GM10847 (cell line): ENCODE measurements around the gene PKN3.

ENCODE experiments used
- POLR2A ChIP-seq: IDR thresholded peaks from 2 replicates; pipeline ENCODE4 v1.6.1; 2011; ENCODE audit not compliant: insufficient read length; ENCODE audit errors: extremely low read depth

The PKN3 gene

DNA sequence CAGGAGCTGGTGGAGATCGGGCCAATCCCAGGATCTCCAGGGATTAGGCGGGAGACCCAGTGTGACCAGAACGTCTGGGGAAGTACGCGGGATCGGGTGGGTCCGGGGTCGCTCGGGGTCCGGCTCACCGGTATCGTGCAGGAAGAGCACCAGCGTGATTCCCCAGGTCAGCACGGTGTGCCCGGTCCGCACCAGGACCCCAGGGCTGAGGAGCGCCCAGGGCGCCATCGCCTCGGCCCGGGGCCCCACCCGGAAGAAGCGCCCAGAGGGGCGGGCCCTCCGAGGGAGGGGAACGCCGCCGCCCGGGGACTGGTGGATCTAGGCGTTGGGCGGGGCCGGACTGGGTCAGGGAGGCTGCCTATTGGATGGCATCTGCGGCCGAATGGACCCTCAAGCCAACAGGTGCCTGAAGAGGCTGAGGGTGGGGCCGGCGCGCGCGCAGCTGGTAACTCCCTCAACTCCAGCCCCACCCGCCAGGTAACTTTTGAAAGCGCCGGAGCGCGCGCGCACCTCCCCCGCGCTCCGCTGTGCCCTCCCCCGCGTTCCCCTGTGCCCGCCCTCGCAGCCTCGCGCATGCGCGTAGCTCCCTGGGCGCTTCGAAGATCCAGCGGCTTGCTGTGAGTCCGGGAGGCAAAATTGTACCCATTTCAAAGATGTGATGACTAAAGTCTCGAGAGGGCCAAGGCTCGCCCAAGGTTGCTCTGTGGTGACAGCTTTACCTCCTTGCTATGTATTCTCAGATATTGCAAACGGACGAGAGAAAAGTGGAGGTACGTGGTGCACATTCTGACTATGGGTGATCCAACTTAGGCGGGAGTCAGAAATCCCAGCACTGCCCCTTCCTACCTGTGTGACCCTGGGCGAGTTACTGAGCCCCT, 21.8 kb downstream of the PKN3 start, which contains the start of gene ZDHHC12:
TSS of gene ZDHHC12 (minus strand) at position 262 of the 878 bp plus-strand sequence. CDS start at position 228, 34 bp downstream.
- peak; percentile 98 for TF ChIP-seq POLR2A

GRCh38 chr9:128724744-128725211, 22.5 kb downstream of the PKN3 start:
- TF ChIP-seq POLR2A = no peak

DNA sequence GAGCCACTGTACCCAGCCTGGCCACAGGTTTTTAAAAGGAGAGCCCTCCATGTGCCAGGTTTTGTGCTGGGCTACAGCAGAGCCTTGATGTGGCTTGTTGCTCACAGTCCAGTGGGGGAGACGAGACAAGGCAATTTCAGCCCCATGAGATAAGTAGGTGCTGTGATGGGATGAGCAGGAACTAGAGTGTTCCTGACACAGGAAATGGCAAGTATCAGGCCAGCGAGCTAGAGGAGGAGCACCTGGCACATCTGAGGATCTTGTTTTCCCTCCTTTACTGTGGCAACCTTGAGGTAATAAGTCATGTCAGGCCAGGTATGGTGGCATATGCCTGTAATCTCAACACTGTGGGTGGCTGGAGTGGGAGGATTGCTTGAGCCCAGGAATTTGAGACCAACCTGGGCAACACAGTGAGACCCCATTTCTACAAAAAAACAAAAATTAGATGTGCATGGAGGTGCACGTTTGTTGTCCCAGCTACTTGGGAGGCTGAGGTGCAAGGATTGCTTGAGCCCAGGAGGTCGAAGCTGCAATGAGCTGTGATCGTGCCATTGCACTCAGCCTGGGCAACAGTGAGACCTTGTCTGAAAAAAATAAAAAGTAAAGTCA, 25.4 kb downstream of the PKN3 start:
- no peak for TF ChIP-seq POLR2A

DNA sequence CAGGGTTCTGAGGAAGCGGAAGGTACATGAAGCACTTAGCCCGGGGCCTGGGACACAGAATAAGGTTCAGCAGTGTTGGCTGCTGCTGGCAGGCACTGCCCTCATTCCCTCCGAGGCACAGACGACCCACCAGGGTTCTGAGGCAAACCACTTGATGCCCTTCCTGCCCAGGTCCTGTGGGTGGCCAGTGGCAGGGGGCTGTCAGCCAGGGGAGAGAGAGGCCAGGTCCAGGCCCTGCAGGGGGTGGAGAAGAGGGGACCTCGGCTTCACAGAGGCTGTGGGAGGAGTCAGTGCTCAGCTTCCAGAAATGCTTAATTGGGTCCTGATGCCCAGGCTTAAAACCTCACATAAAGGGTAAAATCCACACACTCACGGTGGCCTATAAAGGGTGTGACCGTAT, 26.0 kb downstream of the PKN3 start:
- TF ChIP-seq POLR2A = no peak

DNA sequence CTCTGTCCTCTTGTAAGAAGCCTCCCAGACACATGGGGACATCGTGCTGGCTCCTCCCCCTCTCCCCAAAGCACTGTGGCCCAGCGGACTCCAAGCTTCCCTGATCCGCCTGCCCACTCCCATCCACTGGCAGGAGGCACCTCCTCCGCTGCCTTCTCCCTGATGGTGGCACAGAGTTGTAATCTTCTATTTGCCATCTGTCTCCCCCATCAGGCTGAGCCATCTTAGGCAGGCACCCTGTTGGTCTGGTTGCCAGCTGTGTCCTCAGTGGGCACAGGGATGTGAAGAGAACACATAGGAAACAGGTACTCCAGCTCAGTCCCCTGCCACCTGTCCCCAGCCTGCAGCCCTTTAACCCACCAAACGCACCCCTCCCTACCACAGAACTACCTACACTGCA, 27.0 kb downstream of the PKN3 start:
- no peak for TF ChIP-seq POLR2A

GRCh38 chr9:128729766-128730517, 27.6 kb downstream of the PKN3 start:
- no peak for TF ChIP-seq POLR2A

- no peak for TF ChIP-seq POLR2A
These were observed 28.8 kb downstream of the PKN3 start for GRCh38 chr9:128731093-128731492.

DNA sequence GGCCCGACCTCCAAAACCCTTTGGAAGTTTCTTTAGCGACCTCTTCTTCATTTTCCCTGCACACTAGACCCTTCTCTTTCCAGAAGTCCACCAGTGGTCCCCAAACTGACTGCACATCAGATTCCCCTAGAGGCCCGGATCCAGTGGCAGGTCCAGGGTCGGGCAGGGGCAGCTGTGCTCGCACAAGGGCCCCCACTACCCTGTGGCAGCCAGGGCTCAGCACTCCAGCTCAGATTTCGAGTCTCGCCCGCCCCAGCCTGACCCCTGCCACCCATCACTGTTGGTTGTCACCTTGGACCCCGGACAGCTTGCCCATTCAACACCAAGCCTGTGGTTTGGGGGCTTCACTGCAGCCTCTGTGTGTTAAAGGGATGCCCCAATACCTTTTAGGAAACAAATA, 29.4 kb downstream of the PKN3 start:
- no peak for TF ChIP-seq POLR2A

DNA sequence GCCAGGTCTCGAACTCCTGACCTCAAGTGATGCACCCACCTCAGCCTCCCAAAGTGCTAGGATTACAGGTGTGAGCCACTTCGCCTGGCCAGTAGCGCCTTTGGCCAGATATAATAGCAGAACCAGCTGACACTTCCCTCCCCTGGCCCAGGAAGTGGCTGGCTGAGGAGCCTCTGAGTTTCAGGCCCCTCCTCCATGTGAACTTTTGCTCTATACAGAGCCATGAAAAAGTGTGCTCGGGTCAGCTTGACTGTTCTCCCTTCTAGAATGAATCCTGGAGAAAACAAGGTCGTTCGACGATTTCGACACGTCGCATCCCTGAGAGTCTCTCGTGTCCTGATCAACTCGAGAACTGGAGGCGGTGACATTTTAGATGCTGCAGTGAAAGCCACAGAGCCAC, 30.3 kb downstream of the PKN3 start:
- TF ChIP-seq POLR2A = no peak

DNA sequence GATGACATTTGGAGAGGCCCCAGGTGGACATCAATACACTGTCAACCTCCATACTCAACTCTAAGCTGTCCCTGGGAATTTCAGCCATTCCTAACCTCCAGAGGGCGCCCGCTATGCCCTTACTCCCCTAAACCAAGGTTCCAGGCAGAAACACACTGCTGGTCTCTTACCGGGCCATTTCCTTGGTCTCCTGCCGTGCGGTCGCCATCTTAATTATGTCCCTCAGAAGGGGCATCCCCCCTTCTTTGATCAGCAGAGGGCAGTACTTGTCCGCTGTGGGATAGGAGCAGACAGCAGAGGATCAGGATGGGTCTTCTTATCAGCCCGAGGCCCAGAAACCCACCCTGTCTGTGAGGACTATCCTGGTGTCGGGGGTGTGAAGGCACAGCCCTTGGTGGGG, 31.0 kb downstream of the PKN3 start:
- TF ChIP-seq POLR2A = no peak

DNA sequence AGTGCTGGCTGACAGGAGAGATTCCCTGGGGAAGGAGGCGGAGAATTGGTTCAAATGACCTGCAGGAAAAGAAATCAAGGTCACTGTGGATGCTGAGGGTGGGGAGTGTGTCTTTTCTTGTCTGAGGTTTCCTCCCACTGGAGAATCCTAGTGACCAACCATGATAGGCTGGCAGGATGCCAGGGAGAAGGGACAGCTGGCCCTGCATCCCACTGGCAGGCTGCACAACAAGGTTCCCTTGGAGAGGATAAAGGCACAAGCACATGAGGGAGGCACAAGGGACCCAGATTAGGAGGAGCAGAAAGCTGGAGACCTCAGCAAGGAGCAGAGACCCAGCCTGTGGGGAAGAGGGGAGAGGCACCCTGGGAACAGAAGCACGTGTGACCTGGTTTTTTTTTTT, 33.1 kb downstream of the PKN3 start:
- TF ChIP-seq POLR2A = no peak

DNA sequence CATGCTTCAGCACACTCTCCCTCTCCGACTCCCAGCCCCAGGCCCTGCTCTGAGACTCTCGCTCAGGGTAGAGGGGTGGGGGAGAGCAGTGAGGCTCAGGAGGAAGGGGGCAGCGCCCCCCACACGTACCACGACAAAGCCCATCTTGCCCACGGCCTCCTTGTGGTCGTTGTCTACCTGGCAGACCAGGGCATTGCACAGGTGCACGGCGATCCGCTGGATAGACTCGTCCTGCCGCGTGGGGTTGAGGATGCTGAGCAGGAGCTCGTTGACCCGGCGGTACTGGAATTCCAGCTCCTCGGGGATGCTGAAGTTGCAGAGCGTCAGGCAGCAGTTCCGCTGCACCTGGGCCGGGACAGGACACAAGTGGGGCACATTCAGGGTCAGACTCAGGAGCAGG, 40.1 kb downstream of the PKN3 start:
- no peak for TF ChIP-seq POLR2A

DNA sequence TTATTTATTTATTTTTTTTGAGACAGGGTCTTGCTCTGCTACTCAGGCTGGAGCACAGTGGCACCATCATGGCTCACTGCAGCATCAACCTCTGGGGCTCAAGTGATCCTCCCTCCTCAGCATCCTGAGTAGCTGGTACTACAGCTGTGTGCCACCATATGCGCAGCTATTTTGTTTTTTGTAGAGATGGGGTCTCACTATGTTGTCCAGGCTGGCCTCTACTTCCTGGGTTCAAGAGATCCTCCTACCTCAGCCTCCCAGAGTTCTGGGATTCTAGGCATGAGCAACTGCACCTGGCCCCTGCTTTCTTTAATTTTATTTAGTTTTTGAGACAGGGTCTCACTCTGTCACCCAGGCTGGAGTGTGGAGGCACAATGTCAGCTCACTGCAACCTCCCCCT, 41.1 kb downstream of the PKN3 start:
- TF ChIP-seq POLR2A = no peak

GRCh38 chr9:128747241-128747640, 44.9 kb downstream of the PKN3 start:
- TF ChIP-seq POLR2A = no peak

DNA sequence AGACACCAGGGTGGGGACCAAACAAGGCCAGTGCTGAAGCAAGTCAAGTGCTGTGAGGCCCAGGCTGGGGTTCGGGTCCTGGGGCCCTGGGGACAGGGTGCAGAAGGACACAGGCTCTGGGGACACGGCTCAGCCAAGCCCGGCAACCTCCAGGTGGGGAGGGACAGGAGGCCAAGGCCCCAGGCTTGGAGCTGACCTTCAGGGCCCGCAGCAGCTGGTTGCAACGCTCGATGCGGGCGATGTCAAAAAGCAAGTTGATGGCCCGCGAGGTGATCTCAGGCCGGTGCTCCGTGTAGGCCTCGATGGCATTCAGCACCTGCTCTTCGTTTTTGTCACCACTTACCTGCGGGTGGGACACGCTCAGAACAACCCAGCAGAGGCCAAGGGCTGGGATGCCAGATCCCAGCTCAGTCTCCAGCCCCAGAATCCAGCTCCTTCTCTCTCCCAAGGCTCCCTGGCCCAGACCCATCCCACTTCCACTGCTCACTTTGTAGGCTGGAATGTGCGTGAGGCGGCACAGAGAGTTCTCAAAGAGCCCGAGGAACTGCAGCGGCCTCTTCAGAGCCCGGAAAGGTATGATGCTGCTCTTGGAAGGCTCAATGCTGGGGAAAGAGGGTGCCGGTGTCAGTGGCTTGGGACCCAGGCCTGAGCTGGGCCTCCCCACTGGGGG, 48.8 kb downstream of the PKN3 start:
- TF ChIP-seq POLR2A = no peak
